ENCODE results near the gene SNRNP25.
A peak's percentile ranks its signal among the peaks of the same experiment; 100 is the strongest.

Gene SNRNP25

DNA sequence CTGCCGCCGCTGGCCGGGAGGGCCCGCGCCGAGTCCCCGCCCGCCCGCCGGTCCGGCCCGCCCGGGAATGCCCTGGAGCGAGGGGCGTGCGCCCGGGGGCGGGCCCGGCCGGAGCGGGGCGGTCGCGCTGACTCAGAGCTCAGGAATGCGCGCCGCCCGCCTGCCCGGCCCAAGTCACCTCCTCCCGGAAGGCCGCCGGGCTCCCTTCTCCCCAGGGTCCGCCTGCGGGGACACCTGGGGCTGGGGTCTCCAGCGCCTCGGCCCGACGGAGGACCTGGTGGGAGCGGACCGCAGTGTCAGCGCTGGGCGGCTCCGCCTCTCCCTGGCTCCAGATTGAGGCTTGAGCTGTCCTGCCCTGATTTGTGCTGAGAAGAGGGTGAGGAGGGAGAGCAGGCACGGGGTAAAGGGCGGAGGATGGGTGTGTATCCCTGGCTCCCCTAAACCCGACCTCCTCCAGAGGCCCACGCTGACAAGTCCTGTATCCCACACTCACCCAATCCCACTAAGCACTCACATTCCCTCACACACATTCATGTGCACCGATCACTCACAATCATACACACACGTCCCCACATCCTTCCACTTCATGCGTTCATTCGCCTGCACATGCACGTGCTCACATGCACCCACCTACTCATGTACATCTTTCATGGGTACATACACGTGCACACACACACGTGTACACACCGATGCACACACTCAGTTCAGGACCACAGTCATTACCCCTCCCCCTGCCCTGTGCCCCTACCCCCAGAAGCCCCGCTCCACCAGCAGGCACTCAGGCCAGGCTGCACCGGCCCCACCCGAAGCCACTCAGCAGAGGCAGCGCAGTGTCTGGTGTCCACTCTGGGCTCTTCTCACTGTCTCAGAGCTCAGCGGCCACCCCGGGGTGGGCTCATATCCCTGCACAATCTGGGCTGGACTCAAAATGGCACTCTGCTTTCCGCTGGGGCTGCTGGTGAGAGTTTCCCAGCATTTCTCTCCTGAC is 19.2 kb downstream of the SNRNP25 start, which contains the start of gene RHBDF1:
TSS of gene RHBDF1 (minus strand) at position 71 of the 988 bp plus-strand sequence. CDS start 7,616 bp downstream, outside the sequence.
- Histone ChIP-seq H3K27ac (ENCODE audit: low read depth, low read length) (peak within 1 kb of the TSS; percentile 28; the same call in 1 of the 2 replicates), H3K36me3 (ENCODE audit: insufficient read depth, low read length) (no peaks in the 10 kb centered on the region), H3K4me1 (ENCODE audit: control insufficient read depth, insufficient read depth, low read length, unreplicated experiment) (peaks cover 66% of the 10 kb centered on the region), H3K4me3 (ENCODE audit: low read depth, low read length) (peak within 1 kb of the TSS; percentile 74), H2AFZ (ENCODE audit: low read length, unreplicated experiment) (no peak within 1 kb of the TSS), H3K27me3 (ENCODE audit: insufficient read depth, low read length) (no peaks in the 10 kb centered on the region), H3K79me2 (ENCODE audit: control insufficient read depth, insufficient read depth, low read length, unreplicated experiment) (peaks cover 39% of the 10 kb centered on the region)

DNA sequence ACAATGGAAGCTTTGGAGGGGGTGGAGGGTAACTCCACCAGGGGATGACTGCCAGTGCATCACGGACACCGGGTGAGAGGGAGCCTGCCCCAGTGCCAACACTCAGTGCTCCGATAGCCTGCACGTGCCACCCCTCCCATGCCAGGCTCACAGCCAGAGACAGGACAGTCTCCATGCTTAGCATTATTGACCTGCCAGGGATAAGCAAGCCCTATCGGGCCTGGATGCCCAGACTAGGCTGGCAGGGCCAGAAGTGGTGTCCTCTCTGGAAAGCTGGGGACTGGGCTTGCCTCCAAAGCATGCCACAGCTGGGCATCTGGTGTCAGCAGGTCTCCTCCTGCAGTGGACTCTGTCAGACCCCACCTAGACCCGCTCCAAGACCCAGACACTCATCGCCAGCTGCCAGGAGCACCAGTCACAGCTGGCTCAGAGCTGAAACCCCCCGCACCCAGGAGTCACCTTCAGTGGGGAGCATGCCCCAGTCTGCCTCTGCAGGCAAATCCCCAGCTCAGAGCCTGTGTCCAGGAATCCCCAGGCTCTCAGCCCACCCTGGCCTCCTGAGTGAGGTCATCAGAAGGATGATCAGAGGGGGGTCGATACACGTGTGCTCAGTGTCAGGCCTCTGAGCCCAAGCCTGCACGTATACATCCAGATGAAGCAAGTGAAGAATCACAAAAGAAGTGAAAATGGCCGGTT is 20.6 kb downstream of the SNRNP25 start:
- H3K27me3 ChIP-seq (ENCODE audit: insufficient read depth, low read length): no peaks in the 10 kb centered on the region
- peaks cover 57% of the 10 kb centered on the region for H3K4me1 ChIP-seq (ENCODE audit: control insufficient read depth, insufficient read depth, low read length, unreplicated experiment)
- no peak overlapping the region for H3K4me3 ChIP-seq (ENCODE audit: low read depth, low read length)
- H3K27ac ChIP-seq (ENCODE audit: low read depth, low read length): no peak overlapping the region
- H2AFZ ChIP-seq (ENCODE audit: low read length, unreplicated experiment): no peak overlapping the region
- H3K79me2 ChIP-seq (ENCODE audit: control insufficient read depth, insufficient read depth, low read length, unreplicated experiment): peaks cover 31% of the 10 kb centered on the region
- H3K36me3 ChIP-seq (ENCODE audit: insufficient read depth, low read length): no peaks in the 10 kb centered on the region

DNA sequence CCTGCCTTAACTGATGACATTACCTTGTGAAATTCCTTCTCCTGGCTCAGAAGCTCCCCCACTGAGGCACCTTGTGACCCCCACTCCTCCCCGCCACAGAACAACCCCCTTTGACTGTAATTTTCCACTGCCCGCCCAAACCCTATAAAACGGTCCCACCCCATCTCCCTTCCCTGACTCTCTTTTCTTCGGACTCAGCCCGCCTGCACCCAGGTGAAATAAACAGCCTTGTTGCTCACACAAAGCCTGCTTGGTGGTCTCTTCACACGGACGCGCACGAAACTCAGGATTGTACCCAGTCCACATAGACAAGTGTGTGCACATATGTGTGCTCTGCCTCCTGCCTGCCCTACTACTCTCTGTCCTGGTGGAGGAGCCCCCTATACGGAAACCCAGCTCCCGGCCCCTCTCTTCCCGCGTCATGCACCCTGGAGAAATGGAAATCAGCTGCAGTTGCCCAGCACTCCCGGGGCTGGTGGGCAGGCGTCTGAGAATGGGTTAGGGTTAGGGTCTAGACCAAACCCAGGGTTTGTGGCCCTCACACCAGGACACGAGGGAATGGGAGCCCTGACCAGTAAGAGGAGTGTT is 21.2 kb downstream of the SNRNP25 start:
- Histone ChIP-seq H3K4me1 (ENCODE audit: control insufficient read depth, insufficient read depth, low read length, unreplicated experiment) (peaks cover 56% of the 10 kb centered on the region), H3K27ac (ENCODE audit: low read depth, low read length) (no peak overlapping the region)

DNA sequence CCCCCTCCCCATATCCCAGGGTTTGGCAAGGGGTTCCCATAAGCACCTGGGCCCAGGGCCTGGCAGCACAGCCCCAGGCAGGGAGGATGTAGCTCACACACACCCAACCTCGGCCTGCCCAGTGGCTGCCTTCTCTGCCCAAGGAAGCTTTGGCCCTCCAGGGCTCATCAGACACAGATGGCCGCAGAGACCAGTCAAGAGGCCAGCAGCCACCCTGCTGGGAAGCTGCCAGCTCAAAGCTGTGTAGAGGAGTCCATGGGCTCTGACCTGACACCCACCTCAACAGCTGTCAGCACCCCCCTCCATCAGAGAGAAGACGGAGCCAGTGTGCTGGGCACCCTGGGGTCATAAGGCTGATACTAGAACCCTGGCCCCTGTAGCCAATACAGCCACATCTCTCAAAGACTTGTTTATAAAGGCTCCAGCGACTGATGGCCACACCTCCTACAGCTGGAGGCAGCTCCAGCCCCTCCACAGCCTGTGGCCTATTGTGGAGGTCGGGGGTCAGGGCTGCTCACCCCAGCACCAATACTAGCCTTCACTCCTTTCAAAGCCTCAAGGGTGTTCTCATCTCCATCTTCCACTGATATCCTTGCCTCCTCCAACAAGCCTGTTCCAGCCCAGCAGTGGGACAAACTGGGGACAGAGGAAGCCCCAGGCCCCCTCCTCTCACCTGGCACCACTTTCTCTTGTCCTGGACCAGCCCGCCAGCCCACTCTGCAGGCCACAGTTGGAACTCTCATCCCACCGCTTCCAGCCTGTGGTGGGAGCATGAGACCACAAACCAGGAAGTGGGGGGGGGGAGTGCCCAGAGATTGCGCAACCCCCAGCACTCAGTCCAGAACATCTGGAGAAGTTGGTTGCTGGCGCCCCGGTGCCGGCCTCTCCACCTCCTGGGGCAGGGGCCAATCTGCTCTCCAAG is 22.2 kb downstream of the SNRNP25 start:
- H3K27me3 ChIP-seq (ENCODE audit: insufficient read depth, low read length): no peaks in the 10 kb centered on the region
- H3K79me2 ChIP-seq (ENCODE audit: control insufficient read depth, insufficient read depth, low read length, unreplicated experiment): peaks cover 23% of the 10 kb centered on the region
- H3K4me3 ChIP-seq (ENCODE audit: low read depth, low read length): peak overlapping the region; percentile 89
- peaks cover 46% of the 10 kb centered on the region for H3K4me1 ChIP-seq (ENCODE audit: control insufficient read depth, insufficient read depth, low read length, unreplicated experiment)
- H3K27ac ChIP-seq (ENCODE audit: low read depth, low read length): peak overlapping the region; percentile 80
- H3K36me3 ChIP-seq (ENCODE audit: insufficient read depth, low read length): no peaks in the 10 kb centered on the region
- H2AFZ ChIP-seq (ENCODE audit: low read length, unreplicated experiment): no peak overlapping the region

More for the DNA sequence above, 21.2 kb downstream of the SNRNP25 start:
- Histone ChIP-seq H2AFZ (ENCODE audit: low read length, unreplicated experiment) (no peak overlapping the region), H3K36me3 (ENCODE audit: insufficient read depth, low read length) (no peaks in the 10 kb centered on the region), H3K27me3 (ENCODE audit: insufficient read depth, low read length) (no peaks in the 10 kb centered on the region), H3K79me2 (ENCODE audit: control insufficient read depth, insufficient read depth, low read length, unreplicated experiment) (peaks cover 28% of the 10 kb centered on the region), H3K4me3 (ENCODE audit: low read depth, low read length) (no peak overlapping the region)

DNA sequence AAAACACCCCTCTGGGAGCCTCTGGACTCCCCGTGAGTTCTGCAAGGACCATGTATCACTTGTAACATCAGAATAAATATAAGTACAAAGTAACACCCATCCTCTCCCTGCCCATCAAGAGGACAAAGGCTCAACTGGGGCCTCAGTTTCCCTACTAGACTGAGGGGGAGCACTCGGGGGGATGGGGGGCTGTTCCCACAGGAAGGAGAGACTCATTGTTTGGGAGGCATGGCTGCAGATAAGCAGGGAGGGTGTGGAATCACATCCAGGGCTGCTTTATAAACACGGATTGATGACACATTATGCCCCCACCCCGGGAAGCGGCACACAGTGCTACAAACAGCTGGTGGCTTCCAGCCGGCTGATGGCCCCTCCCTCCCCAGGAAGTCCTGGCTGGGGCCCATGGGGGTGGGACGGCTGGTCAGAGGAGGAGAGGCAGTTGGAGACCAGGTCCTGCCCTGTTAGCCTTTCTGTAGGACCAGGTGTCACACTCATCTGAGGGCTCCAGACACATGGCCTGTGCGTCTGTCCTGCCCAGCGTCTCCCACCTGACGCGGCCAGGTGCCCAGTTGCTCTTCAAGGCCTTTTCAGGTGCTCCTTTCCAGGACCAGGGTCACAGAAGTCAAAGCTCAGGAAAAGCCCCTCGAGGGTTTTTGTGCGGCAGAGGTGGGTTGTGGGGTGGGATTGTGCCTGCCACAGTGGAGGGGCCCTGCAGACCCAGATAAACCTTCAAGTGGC is 23.1 kb downstream of the SNRNP25 start:
- peaks cover 15% of the 10 kb centered on the region for H3K79me2 ChIP-seq (ENCODE audit: control insufficient read depth, insufficient read depth, low read length, unreplicated experiment)
- peaks cover 44% of the 10 kb centered on the region for H3K4me1 ChIP-seq (ENCODE audit: control insufficient read depth, insufficient read depth, low read length, unreplicated experiment)
- H3K27ac ChIP-seq (ENCODE audit: low read depth, low read length): peak overlapping the region; percentile 80
- no peaks in the 10 kb centered on the region for H3K27me3 ChIP-seq (ENCODE audit: insufficient read depth, low read length)
- H3K4me3 ChIP-seq (ENCODE audit: low read depth, low read length): peak overlapping the region; percentile 89
- no peaks in the 10 kb centered on the region for H3K36me3 ChIP-seq (ENCODE audit: insufficient read depth, low read length)
- H2AFZ ChIP-seq (ENCODE audit: low read length, unreplicated experiment): no peak overlapping the region

DNA sequence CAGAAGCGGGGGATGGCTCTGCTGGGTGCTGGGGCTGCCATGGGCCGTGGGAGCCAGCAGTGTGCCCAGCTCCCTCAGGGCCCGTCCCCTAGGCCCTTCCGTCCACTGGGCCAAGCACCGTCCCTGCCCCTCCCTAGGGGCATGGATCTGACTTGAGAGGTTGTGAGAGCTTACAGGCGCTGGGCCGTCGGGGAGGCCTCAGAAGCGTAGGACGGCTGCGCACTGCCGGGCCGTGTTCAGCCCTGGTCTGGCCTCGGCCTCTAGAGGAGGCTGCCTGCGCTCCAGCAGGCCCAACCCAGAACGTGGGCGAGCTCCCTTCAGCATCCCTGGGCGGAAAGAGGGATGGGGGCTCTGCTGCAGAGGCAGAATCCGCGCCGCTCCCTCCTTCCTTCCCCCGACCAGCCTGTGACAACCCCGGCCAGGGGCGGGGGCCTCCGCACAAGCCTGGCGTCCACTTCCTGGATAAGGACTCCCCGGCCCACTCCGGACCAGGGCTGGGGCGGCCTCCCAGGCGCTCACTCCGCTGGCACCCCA is 23.7 kb downstream of the SNRNP25 start:
- Histone ChIP-seq H3K4me1 (ENCODE audit: control insufficient read depth, insufficient read depth, low read length, unreplicated experiment) (peaks cover 45% of the 10 kb centered on the region), H3K79me2 (ENCODE audit: control insufficient read depth, insufficient read depth, low read length, unreplicated experiment) (peaks cover 12% of the 10 kb centered on the region), H3K36me3 (ENCODE audit: insufficient read depth, low read length) (no peaks in the 10 kb centered on the region), H3K27me3 (ENCODE audit: insufficient read depth, low read length) (no peaks in the 10 kb centered on the region), H3K4me3 (ENCODE audit: low read depth, low read length) (peak overlapping the region; percentile 89), H3K27ac (ENCODE audit: low read depth, low read length) (peak overlapping the region; percentile 80), H2AFZ (ENCODE audit: low read length, unreplicated experiment) (no peak overlapping the region)

DNA sequence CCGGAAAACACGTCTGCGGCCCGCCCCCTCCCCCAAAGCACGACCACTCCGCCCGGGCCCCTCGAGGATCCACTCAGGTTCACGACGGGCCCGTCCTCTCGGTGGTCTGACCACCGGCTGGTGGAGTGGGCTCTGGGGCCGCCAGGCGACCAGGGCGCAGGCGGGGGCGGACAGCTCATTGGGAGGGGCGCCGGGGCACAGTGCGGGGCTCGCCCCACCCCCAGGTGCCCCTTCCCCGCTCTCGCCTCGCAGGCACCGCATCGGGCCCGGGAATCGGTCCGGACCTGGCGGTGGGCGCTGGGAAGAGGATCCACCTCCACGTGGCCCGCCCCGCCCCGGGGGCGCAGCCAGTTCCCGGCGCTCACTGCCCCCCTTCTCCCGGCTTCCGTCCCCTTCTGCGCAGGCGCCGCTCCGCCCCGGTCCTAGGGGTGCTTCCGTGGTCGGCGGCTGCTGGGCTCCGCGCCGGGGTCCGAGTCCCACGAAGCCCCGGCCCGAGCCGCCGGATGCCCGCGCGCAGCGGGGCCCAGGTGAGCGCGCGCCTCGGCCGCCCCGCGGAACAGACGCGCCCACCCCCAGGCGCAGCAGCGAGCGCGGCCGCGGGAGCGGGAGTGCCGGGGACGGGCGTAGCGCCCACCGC is 24.3 kb downstream of the SNRNP25 start, which contains the start of gene MPG:
TSS of gene MPG (plus strand) at position 419 of the 637 bp plus-strand sequence. CDS start at position 504, 85 bp downstream.
- Histone ChIP-seq H3K27me3 (ENCODE audit: insufficient read depth, low read length) (no peaks in the 10 kb centered on the region), H3K4me3 (ENCODE audit: low read depth, low read length) (peak within 1 kb of the TSS; percentile 89), H2AFZ (ENCODE audit: low read length, unreplicated experiment) (peak within 1 kb of the TSS; percentile 82), H3K79me2 (ENCODE audit: control insufficient read depth, insufficient read depth, low read length, unreplicated experiment) (peaks cover 12% of the 10 kb centered on the region), H3K27ac (ENCODE audit: low read depth, low read length) (peak within 1 kb of the TSS; percentile 80), H3K36me3 (ENCODE audit: insufficient read depth, low read length) (no peaks in the 10 kb centered on the region), H3K4me1 (ENCODE audit: control insufficient read depth, insufficient read depth, low read length, unreplicated experiment) (peaks cover 48% of the 10 kb centered on the region)

DNA sequence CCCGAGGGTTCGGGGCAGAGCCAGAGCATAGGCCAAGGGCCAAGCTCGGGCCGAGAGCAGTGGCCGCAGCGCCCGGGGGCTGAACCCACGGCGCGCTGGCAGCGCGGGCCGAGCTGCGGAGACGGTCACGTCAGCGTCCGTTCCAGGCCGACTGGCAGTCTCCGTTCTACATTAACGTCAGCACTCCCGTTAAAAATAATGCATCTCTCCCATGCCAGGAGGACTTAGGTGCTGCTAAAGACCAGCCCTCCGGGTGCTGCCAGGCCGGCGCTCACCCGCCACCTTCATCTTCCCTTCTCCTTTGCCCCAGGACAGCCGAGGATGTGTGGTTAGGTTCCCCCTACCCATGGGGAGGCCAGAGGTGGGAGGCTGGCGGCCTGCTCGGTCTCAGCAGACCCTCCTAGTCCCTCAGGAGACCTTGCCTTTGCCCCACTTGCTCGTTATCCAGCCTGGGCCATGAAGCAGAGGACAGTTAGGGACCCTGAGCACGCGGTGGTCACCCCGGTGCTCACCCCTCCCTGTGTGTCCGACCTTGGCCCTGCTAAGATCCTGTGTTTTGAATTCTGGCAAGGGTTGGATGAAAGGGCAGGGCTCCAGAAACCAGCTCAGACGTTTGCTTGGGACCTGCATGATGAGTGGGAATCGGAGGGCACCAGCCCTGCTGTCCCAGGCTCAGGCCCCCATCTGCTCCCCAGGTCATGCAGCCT is 25.0 kb downstream of the SNRNP25 start:
- Histone ChIP-seq H3K27me3 (ENCODE audit: insufficient read depth, low read length) (no peaks in the 10 kb centered on the region), H3K36me3 (ENCODE audit: insufficient read depth, low read length) (no peaks in the 10 kb centered on the region), H3K4me1 (ENCODE audit: control insufficient read depth, insufficient read depth, low read length, unreplicated experiment) (peaks cover 49% of the 10 kb centered on the region), H3K4me3 (ENCODE audit: low read depth, low read length) (peak overlapping the region; percentile 89), H3K79me2 (ENCODE audit: control insufficient read depth, insufficient read depth, low read length, unreplicated experiment) (peaks cover 12% of the 10 kb centered on the region), H3K27ac (ENCODE audit: low read depth, low read length) (peak overlapping the region; percentile 80), H2AFZ (ENCODE audit: low read length, unreplicated experiment) (peak overlapping the region; percentile 82)

All from ACC112 (cell line).